GM06990 (cell line): ENCODE results near the gene FRMD7.

ENCODE experiments used
- DNase-seq: peaks from one replicate; pipeline ENCODE4 v3.0.0-alpha.2; 2011; ENCODE audit not compliant: insufficient read length; ENCODE audit errors: extremely low read depth
- H3K27me3 ChIP-seq: replicated peaks from 2 replicates; pipeline ENCODE4 v1.6.0; 2011; ENCODE audit warnings: low read length; ENCODE audit not compliant: control insufficient read depth, insufficient read depth
- H3K36me3 ChIP-seq: 2 replicates; pipeline ENCODE4 v1.5.1; 2011; ENCODE audit warnings: low read length; ENCODE audit not compliant: control insufficient read depth, insufficient read depth
- H3K4me3 ChIP-seq: replicated peaks from 2 replicates; pipeline ENCODE4 v1.5.1; 2011; ENCODE audit warnings: low read depth, mild to moderate bottlenecking, control low read depth, low read length
- CTCF ChIP-seq: IDR thresholded peaks from 2 replicates; pipeline ENCODE4 v1.5.1; 2011; ENCODE audit warnings: low read length, control low read depth, mild to moderate bottlenecking, inconsistent platforms; ENCODE audit not compliant: insufficient read depth, poor library complexity, severe bottlenecking

The FRMD7 gene

GRCh38 chrX:132093239-132093860, 34.5 kb downstream of the FRMD7 start:
- Histone ChIP-seq H3K36me3 (no peaks in the 10 kb centered on the region), H3K27me3 (no peaks in the 10 kb centered on the region), H3K4me3 (no peak overlapping the region)
- no peak for TF ChIP-seq CTCF
- DNase-seq = no peak

- TF ChIP-seq CTCF = peak; percentile 86
- peak; percentile 5 for DNase-seq
- Histone ChIP-seq H3K27me3 (no peaks in the 10 kb centered on the region), H3K36me3 (no peaks in the 10 kb centered on the region), H3K4me3 (no peak overlapping the region)
Measured at GRCh38 chrX:132092439-132093065, 35.3 kb downstream of the FRMD7 start.

- no peak for DNase-seq
- Histone ChIP-seq H3K4me3 (no peak overlapping the region), H3K27me3 (no peaks in the 10 kb centered on the region), H3K36me3 (no peaks in the 10 kb centered on the region)
- no peak for TF ChIP-seq CTCF
Measured at GRCh38 chrX:132090403-132091159, 37.2 kb downstream of the FRMD7 start.

- Histone ChIP-seq H3K4me3 (no peak overlapping the region), H3K36me3 (no peaks in the 10 kb centered on the region), H3K27me3 (no peaks in the 10 kb centered on the region)
- DNase-seq = no peak
- no peak for TF ChIP-seq CTCF
Measured at GRCh38 chrX:132088864-132089263, 39.0 kb downstream of the FRMD7 start.

GRCh38 chrX:132086672-132087071, 41.1 kb downstream of the FRMD7 start:
- H3K4me3 ChIP-seq = no peak overlapping the region
- no peak for DNase-seq
- H3K36me3 ChIP-seq = no peaks in the 10 kb centered on the region
- H3K27me3 ChIP-seq = no peaks in the 10 kb centered on the region
- no peak for TF ChIP-seq CTCF
